GM20431 (cell line): ENCODE results near the gene RNPEPL1.
"Not testable (repeated sequence)": the region's sequence is repeated elsewhere in the genome, so short reads cannot be mapped to it uniquely, and the experiment has no call there.

ENCODE experiments used
- in situ Hi-C: fragments of 300-500 bp; cut with MseI, MboI; formaldehyde crosslinking; loops from one replicate; pipeline ENCODE4 v1.15.0; 2020; ENCODE audit warnings: low sequenced_read_pairs; ENCODE audit not compliant: unreplicated experiment

RNPEPL1 gene

GRCh38 chr2:240563231-240563630, 5.1 kb upstream of the RNPEPL1 start:
- in situ Hi-C loops = not testable (repeated sequence)

- in situ Hi-C loops = no loop called here
Measured at GRCh38 chr2:240563951-240564560, 4.2 kb upstream of the RNPEPL1 start.

GRCh38 chr2:240564561-240565332, 3.5 kb upstream of the RNPEPL1 start:
- in situ Hi-C loops = no loop called here

GRCh38 chr2:240565333-240566202, 2.7 kb upstream of the RNPEPL1 start:
- in situ Hi-C loops = no loop called here

- in situ Hi-C loops = no loop called here
Measured at GRCh38 chr2:240566203-240567136, 1.8 kb upstream of the RNPEPL1 start.

GRCh38 chr2:240567137-240567871, 980 bp upstream of the RNPEPL1 start:
- in situ Hi-C loops = no loop called here

- in situ Hi-C loops = no loop called here
Measured at GRCh38 chr2:240568678-240569522, 616 bp downstream of the RNPEPL1 start.

- in situ Hi-C loops = no loop called here
Measured at GRCh38 chr2:240569523-240569997, 1.3 kb downstream of the RNPEPL1 start.

GRCh38 chr2:240569998-240570530, 1.8 kb downstream of the RNPEPL1 start:
- in situ Hi-C loops = no loop called here

GRCh38 chr2:240570531-240571313, 2.4 kb downstream of the RNPEPL1 start:
- in situ Hi-C loops = no loop called here

- in situ Hi-C loops = no loop called here
Measured at GRCh38 chr2:240571314-240571973, 3.2 kb downstream of the RNPEPL1 start.

- in situ Hi-C loops = no loop called here
Measured at GRCh38 chr2:240572141-240573031, 4.1 kb downstream of the RNPEPL1 start.

GRCh38 chr2:240573071-240573515, 4.8 kb downstream of the RNPEPL1 start:
- in situ Hi-C loops = no loop called here

- in situ Hi-C loops = no loop called here
Measured at GRCh38 chr2:240573516-240574385, 5.5 kb downstream of the RNPEPL1 start.
